ENCODE results near the gene GLA.

GLA gene

DNA sequence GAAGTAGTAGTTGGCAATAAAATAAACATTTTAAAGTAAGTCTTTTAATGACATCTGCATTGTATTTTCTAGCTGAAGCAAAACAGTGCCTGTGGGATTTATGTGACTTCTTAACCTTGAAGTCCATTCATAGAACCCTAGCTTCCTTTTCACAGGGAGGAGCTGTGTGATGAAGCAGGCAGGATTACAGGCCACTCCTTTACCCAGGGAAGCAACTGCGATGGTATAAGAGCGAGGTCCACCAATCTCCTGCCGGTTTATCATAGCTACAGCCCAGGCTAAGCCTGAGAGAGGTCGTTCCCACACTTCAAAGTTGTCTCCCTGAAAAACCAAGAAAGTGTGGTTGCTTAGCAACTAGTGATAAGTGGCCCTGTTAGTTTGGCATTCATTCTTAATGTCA is 9.9 kb downstream of the GLA start:
- DNase-seq (ENCODE audit: low read depth, low spot score), result no peak

DNA sequence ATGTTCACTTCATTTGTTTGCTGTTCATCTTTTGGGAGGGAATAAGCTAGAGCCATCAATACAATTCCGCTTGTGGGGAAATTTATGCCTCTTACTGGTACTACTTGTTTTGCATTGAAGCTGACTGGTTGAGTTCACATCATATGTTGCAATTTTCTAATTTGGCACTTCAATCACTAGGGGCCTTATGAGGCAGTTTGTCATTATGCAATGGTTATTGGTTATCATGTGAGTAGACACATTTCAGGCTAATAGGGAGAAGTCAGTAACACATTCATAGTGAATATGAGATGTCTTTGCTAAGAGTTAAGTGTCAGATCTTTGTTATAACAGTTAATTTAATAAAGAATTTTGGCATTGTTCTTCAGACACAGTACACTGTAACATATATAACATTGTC is 11.9 kb downstream of the GLA start:
- no peak for DNase-seq (ENCODE audit: low read depth, low spot score)

DNA sequence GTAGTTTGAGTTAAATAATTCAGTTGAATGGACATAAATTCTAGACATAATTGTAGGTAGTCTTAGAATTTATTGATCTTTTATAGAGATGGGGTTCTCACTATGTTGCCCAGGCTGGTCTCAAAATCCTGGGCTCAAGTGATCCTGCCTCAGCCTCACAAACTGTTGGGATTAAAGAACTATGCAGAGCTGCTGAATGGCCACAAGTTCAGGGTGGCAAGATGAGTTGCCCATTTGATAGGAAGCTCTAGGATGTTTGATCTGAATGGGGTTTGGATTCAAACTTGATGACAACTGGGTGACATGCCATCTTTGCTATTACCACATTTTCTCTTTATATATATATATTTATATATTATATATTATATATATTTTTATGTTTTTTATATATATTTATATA is 13.4 kb downstream of the GLA start:
- no peak for DNase-seq (ENCODE audit: low read depth, low spot score)

DNA sequence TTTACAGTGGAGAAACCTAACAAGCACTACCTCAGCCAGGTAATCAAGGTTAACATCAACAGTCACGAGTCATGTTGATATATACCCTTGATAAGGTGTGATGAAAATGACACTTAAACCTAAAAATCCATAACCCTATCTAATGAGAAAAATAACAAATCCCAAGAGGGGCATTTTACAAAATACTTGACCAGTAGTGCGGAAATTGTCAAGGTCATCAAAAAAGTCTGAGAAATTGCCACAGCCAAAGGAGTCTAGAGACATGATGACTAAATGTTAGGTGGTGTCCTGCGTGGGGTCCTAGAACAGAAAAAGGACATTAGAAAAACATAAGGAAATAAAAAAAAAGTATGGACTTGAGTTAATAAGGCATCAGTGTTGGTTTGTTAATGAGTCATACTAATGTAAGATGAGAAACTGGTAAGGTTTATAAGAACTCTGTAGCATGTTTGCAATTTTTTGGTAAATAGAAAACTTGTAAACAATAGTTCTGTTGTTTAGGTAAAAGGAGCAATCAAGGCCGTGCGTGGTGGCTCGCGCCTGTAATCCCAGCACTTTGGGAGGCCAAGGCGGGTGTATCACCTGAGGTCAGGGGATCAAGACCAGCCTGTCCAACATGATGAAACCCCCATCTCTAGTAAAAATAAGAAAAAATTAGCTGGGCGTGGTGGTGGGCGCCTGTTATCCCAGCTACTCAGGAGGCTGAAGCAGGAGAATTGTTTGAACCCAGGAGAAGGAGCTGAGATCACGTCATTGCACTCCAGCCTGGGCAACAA is 14.0 kb downstream of the GLA start:
- DNase-seq (ENCODE audit: low read depth, low spot score), result no peak

DNA sequence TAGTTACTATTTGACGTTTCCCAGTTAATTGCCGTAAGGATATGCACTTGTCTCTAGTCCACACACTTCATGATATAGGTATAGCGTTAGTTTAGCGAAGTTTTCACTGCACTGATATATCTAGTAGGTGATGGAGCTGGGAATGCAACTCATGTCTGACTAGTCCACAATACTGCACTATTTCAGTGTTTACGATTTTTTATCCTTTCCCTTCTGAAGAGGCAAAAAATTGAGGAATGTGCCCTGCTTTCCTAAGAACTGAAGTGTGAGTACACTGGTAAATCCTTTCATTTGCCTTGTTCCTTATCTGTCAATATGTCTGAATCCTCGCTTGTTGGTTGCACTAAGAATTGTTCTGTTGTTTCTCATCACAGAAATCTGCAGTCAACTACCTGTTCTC is 15.9 kb downstream of the GLA start:
- DNase-seq (ENCODE audit: low read depth, low spot score), result no peak

DNA sequence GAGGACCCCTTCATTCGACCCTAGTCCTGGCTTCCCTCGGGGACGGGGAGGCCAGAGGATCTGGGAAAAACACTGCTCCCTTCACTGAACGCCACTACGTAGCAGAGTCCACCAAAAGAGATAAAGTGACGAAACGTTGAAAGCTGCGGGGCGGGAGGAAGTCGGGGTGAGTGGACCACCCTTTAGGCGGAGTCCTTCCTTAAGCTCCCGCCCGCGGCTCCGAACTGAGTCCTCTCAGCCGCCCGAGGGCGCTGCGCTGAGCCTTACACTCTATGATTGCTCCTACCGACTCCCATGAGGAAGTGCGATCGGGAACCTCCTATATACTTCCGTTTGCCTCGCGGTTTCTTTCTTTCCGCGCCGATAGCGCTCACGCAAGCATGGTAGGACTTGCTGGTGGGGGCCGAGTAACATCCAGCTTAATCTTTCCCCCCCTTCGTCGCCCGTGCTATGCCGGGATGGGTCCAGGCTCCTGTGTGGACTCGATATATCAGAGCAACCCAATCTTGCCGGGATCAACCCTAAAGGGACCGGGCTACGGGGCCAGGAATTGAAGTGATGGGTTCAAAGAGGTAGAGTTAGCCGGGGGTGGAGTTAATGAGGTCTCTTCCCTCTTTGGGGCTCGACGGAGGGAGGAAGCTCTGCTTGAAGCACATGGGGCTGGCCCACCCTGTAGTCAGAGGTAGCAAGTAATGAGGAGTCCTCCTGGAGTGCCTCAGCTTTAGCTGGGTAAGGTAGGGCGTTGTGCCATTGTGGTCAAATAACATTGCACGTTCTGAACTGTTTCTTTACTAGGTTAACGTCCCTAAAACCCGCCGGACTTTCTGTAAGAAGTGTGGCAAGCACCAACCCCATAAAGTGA is 16.8 kb downstream of the GLA start, which contains the start of gene RPL36A:
Gene RPL36A (plus strand): TSS at position 348 of the 862 bp plus-strand sequence. CDS start 33 bp downstream, at position 381.
- peak; percentile 77 for DNase-seq (ENCODE audit: low read depth, low spot score)

DNA sequence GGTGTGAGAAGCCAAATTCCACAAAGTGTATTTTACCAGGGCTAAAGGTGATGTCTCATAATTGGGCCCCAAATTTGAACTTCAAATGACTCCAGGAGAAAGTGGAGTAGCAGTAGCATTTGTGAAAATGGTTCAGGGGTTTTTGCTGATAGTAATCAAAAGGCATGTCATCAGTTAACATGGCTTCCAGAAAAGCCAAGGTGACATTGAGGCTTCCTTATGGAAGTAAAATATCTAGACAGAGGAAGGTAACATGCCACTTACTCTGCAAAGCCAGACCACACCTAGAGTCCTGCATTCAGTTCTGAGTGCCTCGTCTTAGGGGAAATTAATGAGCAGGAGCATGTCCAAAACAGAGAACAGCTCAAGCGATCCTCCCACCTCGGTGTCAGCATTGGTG is 19.1 kb downstream of the GLA start:
- DNase-seq (ENCODE audit: low read depth, low spot score), result no peak

DNA sequence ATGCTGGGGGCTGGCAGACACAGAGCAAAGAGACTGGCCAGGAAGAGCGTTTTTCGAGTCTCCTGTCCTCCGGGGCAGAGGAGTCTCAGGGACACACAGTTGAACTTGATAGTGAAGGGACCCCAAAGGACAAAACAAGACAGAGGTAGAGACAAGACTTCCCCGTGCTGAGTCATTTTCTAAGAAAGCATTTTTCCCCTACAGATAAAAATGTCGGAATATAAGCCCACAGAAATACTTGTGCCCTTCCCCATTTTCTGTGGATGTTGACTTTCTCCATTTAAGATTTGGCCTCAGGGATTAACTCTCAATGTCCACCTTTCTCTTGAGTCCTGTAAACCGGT is 21.2 kb downstream of the GLA start:
- DNase-seq (ENCODE audit: low read depth, low spot score), result no peak

DNA sequence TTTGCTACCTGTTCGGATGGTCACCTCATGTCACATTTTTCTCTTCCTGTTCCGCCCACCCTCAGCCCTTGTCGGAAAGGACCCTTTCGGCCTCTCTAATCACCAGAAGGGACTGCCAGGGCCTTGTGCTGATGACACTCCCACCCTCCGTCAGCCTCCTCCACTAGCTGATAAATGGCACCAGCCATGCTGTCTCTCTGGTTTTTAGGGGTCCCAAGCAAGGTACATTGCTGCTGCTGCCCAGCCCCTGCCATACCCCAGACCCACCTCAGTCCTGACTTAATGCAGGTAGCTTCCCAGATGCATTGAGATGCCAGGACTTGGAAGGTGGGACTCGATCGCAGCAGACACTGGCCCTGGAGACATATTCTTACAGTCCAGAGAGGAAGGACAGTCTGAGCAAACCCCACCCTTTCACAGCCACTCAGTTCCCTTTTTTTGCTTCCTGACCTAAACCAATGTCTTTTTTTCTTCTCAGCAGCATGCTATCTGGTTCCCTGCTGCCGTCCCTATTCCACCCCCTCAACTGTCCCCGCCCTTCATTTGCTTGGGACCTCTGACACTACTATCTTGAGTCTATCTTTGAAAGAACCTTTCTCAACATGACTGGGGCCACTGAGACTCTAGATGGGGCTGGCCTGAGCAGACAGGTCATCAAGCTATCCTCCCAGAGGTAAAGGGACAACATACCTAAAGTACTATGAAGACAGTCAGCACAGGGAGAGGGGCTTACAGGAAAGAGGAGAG is 21.8 kb downstream of the GLA start, which contains the start of gene BTK:
Gene BTK (minus strand): TSS at position 397 of the 747 bp plus-strand sequence. CDS start 10,907 bp downstream, outside the sequence.
- DNase-seq (ENCODE audit: low read depth, low spot score), result no peak

DNA sequence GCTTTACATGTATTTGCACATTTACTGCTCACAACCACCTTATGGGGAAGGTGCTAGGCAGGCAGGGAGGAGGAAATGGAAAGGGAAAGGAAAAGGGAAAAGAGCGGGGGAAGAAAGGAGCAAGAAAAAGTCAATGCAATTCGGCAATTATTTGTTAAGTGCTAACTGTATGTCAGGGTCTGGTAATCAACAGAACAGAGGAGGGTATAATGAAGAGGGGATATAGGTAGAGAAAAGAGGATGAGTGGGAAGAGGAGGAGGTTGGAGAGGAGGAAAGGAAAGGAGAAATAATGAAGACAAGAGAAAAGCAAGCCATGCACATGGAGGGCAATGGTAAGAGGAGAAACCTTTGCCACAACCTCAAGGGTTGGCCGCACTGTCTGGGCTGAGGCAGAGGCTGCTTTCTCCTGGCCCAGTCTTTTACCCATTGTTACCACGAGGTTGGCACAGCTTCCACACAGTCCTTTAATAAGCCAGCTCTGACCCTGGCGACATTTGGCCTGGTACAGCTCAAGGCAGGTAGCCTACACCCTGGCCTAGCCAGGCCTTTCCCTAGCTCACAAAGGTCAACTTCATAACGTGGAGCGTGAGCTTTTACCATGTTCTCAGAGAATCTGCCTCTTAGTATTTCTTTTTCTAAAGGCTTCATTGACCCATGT is 22.6 kb downstream of the GLA start:
- DNase-seq (ENCODE audit: low read depth, low spot score), result no peak

DNA sequence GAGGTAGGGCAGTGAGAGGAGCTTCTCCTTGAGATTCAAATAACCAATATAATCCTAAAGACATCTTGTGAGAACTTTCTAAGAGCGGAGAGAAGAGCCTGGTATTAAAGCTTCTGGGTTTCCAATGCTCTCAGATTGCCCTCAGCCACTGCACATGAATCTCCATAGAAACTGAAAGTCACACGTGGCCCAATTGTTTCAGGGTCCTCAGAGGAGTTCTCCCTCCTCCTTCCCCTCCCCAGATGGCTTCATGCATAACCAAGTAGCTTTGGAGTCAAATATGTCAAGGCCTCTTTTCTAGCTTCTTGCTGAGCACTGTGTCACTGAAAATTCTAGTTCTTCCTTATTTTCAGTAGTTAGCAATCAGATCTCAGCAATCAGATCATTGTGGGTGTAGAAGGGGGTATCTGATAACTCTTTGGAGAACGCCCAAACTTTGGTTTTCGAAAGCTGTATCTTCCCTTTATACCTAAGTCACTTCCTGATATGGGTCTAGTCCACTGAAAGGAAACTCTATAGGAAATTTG is 24.0 kb downstream of the GLA start:
- no peak for DNase-seq (ENCODE audit: low read depth, low spot score)

DNA sequence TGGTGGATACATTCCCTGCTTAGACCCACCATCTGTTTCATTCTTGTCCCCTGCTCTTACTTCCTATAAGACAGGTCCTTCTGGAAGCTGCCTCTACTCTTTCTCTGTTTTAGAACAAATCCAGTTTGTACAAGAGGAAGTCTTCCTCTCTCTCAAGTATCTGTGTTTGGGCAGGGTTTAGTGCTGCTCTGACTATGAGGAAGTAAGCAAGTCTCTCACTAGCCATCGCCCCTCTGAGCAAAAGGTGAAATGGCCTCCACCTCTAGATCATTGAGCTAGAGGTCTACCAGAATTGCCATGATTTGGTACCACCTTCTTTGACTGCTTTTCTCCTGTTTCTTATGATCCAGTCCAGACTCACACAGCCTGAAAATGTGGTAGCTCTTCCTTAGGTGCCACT is 30.2 kb downstream of the GLA start:
- DNase-seq (ENCODE audit: low read depth, low spot score), result no peak

DNA sequence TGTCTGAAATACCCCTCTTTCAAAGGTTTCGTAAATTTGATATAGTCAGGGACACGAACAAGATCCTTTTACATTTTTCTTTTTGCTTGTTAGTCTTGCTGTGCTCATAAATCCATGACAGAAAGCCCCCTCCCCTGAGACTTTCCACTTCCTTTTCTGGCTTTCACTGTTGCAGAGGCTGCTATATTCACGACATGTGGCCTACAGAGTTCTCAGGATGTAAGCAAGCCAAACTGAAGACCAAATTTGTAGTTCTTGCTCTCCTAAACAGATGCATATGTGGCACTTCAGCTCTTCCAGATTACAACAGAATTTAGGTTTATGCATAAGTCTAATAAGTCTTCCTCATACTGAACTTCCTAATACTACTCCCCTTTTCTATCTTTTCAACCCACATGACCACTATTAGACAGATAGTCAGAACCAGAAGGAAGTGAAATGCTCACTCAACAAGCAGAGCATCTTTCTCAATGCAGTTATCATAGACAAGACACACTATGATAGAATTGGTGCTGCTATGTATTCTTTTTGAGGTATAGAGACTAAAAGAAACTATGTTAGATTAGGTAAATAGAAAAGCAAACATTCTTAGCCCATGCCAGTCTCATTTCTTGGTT is 36.7 kb downstream of the GLA start:
- no peak for DNase-seq (ENCODE audit: low read depth, low spot score)

DNA sequence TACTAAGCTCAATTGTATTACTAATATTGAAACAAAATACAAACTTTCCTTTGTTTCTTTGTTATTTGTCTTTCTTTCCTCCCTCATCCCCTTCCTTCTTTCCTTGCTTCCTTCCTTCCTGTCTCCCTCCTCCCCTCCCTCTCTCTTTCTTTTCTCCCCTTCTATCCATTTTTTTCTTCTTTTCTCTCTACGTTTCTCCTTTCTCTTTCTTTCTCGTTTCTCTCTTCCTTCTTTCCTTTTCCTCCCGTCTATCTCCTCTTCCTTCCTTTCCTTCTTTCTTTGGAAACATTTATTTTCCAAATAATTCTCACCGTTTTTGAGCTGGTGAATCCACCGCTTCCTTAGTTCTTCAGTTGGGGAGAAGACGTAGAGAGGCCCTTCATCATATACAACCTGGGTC is 38.0 kb downstream of the GLA start:
- DNase-seq (ENCODE audit: low read depth, low spot score), result no peak

DNA sequence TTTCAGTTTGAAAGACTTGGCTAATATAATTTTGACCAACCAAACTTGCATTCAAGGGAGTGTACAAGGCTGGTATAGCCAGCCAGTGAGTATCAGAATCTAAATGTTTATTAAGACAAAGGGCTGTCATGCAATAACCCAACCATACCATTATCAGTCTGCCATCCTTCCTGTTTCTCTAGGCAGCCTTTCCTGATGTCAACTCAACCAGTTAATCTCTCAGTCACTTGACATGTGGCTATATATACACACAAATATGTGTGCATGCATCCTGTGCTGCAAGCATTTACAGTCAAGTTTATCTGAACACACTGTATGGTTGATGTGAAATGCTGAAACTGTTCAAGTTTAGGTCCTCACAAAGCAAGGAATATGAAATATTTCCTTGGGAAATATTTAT is 38.9 kb downstream of the GLA start:
- no peak for DNase-seq (ENCODE audit: low read depth, low spot score)

DNA sequence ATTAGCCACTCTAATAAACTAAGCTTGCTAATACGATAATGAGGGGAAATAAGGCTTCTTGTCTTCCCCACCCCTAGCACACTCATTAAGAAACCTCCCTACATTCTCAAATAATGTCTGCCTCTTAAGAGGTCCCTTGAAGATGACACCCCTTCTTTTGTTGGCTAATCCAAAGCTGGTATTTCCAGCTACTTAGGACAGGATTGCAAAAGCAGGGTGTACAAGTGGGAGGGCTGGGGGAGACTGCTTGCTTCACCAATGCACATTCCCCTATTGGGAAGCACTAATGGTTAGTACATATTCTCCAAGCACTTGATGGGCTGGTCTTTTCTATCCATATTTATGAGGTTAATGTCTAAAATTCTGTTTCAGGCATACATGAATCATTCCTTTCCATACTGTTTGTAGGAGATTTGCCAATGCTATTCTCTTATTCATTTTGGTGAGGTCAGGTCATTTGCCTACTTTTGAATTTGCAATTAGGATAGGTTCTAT is 42.4 kb downstream of the GLA start:
- no peak for DNase-seq (ENCODE audit: low read depth, low spot score)

DNA sequence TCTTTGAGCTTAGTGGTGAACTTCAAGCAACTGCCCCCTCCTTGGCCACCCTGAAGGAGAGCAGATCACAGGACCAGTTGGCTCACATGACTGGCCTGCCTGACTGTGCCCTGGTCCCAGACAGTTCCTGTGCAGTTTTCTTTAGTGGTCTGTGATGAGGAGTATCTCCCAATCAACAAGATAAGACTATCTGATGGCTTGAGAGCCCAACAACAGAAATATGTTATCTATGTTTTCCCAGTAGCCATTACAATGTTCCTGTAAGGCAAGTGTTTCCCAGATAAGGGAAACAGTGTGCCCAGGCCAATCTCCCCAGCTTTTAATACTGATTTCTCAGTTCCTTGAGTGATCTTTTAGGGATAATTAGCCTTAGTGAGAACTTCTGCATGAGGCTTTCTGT is 45.0 kb downstream of the GLA start:
- no peak for DNase-seq (ENCODE audit: low read depth, low spot score)

DNA sequence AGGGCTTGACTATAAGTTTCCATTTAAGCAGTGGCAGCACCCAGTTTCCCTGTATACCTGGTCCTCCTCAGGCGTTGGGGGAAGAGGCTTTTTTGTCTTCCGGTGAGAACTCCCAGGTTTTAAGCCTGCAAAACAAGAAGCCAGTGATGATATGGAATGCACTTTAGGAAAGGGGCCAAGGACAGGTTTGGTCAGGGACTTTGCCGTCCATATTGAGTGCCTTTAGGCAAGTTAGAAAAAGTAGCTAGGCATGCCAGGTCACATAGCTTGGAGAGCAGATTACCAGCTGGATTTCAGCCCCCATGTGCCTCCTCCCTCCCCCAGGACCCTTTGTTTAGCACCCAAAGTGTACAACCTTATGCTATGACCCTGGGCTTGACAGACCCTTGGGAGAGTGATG is 45.6 kb downstream of the GLA start:
- no peak for DNase-seq (ENCODE audit: low read depth, low spot score)

DNA sequence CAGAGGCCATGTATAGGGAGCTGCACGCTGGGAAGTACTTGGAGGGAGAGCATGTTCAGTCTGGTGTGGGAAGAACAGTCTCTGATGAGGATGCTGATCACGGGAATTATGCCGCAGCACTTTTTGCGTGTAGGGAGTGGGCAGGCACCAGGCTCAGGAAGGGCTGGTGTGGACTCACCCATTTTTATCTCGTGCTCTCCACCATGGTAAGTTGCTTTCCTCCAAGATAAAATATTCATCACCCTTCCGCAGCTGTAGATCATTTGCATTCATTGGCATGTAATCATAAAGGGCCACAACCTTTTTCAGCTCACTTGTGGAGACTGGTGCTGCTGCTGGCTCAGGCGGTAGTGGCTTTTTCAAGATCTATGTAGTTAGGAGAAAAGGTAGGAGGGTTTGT is 47.3 kb downstream of the GLA start:
- DNase-seq (ENCODE audit: low read depth, low spot score), result no peak

DNA sequence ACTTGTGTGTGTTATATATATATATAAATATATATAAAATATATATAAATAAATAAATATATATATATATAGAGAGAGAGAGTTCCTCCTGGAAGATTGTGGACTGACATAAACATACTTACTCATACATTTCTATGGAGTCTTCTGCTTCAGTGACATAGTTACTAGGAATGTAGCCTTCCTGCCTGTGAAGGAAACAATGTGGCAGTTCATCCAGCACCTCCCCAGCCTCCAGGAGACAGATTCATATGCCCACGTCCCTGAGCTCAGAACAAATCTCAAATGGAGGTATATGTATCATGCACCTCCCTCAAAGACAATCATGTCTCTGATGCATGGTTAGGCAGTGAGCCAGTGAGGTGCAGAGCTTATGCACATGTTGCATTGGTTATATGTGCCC is 47.8 kb downstream of the GLA start:
- no peak for DNase-seq (ENCODE audit: low read depth, low spot score)

All from brain pericyte (primary cell).